PC-3 (cell line): ENCODE measurements around the gene SLC7A4. TPM values are rescaled to one million over a fixed set of nuclear protein-coding genes. Genes with fewer than 3 reads are reported as not detected.

Experiments
- microRNA-seq: library from miRNA; unstranded; fragments of <30 nt; microRNA quantifications from one replicate; pipeline ENCODE4 v1.1.0, GENCODE V29; 2020; ENCODE audit not compliant: unreplicated experiment
- total RNA-seq: library from RNA; depleted of rRNA; stranded (reverse); fragments of >200 nt; gene quantifications from 2 replicates; pipeline ENCODE4 v1.2.3, GENCODE V29; 2014; rRNA removed

Gene SLC7A4
- total RNA-seq, 1 experiment from 2014 or later, result not detected

Small RNA genes lying within 50 kb of the gene (microRNA-seq; reads per million reads assigned to microRNA genes)
- gene MIR649, result not detected

Other genes starting within 250 kb of the SLC7A4 start
- 39.7 and 61.5 TPM in 2 replicates for gene PI4KA, start 173.8 kb downstream of the SLC7A4 start, total RNA-seq
- gene SNAP29, start 173.6 kb downstream of the SLC7A4 start, total RNA-seq, result 12.3 and 23.9 TPM in 2 replicates
- 35.4 and 36.2 TPM in 2 replicates for gene CRKL, start 115.2 kb downstream of the SLC7A4 start, total RNA-seq
- 0.98 and 1.5 TPM in 2 replicates for gene AIFM3, start 65.3 kb downstream of the SLC7A4 start, total RNA-seq
- gene LZTR1, start 50.3 kb downstream of the SLC7A4 start, total RNA-seq, result 41.0 and 49.3 TPM in 2 replicates
- gene THAP7, start 30.4 kb downstream of the SLC7A4 start, total RNA-seq, result 43.0 and 44.3 TPM in 2 replicates
- 1.1 TPM in 1 of 2 replicates, not detected in the other for gene P2RX6, start 17.4 kb downstream of the SLC7A4 start, total RNA-seq
- not detected in 2 replicates for gene LRRC74B, start 13.4 kb upstream of the SLC7A4 start, total RNA-seq